HepG2 (cell line): ENCODE data around the gene ABCC1. TPM values are rescaled to one million over a fixed set of nuclear protein-coding genes. Genes with fewer than 3 reads are reported as not detected.
A peak's percentile ranks its signal among the peaks of the same experiment; 100 is the strongest.

ENCODE experiments used
- MLXIP ChIP-seq: sonication (generic); formaldehyde crosslinking; IDR thresholded peaks from 2 replicates; pipeline ENCODE4 v1.9.0; 2021; ENCODE audit warnings: missing genetic modification reagents, borderline replicate concordance
- RBM22 ChIP-seq: fragments of 200-400 bp; formaldehyde crosslinking; optimal IDR thresholded peaks from 2 replicates; pipeline ENCODE3; 2017; ENCODE audit warnings: mild to moderate bottlenecking, low read length, moderate library complexity
- ZBTB38 ChIP-seq: sonication (generic); formaldehyde crosslinking; IDR thresholded peaks from 2 replicates; pipeline ENCODE4 v1.5.1; 2020; ENCODE audit warnings: mild to moderate bottlenecking, missing genetic modification reagents
- ZNF235 ChIP-seq: sonication (generic); formaldehyde crosslinking; IDR thresholded peaks from 2 replicates; pipeline ENCODE4 v1.8.1; 2023; ENCODE audit warnings: mild to moderate bottlenecking, missing genetic modification reagents, borderline replicate concordance
- ZNF629 ChIP-seq: sonication (generic); formaldehyde crosslinking; conservative IDR thresholded peaks from 2 replicates; pipeline ENCODE4 v1.5.0; 2020; ENCODE audit warnings: missing genetic modification reagents
- ZNF687 ChIP-seq: sonication (generic); formaldehyde crosslinking; IDR thresholded peaks from 2 replicates; pipeline ENCODE4 v1.5.1; 2020; ENCODE audit warnings: mild to moderate bottlenecking, missing genetic modification reagents, moderate library complexity
- polyA plus RNA-seq, 8 experiments: library from polyadenylated mRNA; depleted of rRNA in 3 of 8; stranded (reverse) in 7 of 8; unstranded in 1 of 8; fragments of >200 nt; fragmentation: Illumina TruSeq in 4 of 8; extraction: Trizol in 4 of 8; gene quantifications; 2 replicates each; pipeline versions ENCODE4 v1.2.1 to v1.2.3, GENCODE V29; 2011 to 2016; ENCODE audit warnings: low read depth in 4 of 8, missing spikeins in 1 of 8, mixed read lengths in 1 of 8; ENCODE audit not compliant: insufficient read depth in 1 of 8
- total RNA-seq, 5 experiments: library from RNA; depleted of rRNA; stranded (reverse); fragments of >200 nt; fragmentation: Illumina TruSeq; extraction: Trizol; gene quantifications; 2 replicates each; pipeline ENCODE4 v1.2.3, GENCODE V29; 2016; ENCODE audit warnings: low read depth in 1 of 5

ABCC1 gene
- total and polyA plus RNA-seq, 2 of the 13 experiments (the other 11 are each of a cell fraction or from before 2014, with no cell fraction given): 13.0 to 30.6 TPM

GRCh38 chr16:16133943-16134604, 184.7 kb downstream of the ABCC1 start (continued):
- no peak for TF ChIP-seq MLXIP (CRISPR knock-in tag)
- TF ChIP-seq ZNF629 (CRISPR knock-in tag): no peak
- no peak for TF ChIP-seq ZBTB38
- 0 out of 2 replicates have a peak, but pooled peaks have one; percentile 16 for TF ChIP-seq ZNF687 (CRISPR knock-in tag)
- peak; percentile 61 for TF ChIP-seq RBM22
- TF ChIP-seq ZNF235 (CRISPR knock-in tag): no peak
